Testis (tissue), 3 donors: ENCODE data around the gene MOGAT3. TPM values are rescaled to one million over a fixed set of nuclear protein-coding genes. Genes with fewer than 3 reads are reported as not detected.

Experiments
- DNase-seq: peaks from one replicate; pipeline ENCODE4 v3.0.0-alpha.2; 2019
- H3K27ac ChIP-seq, 2 donors: fragments of 200-600 bp; sonication (generic); one replicate each; pipeline ENCODE4 v1.5.1; 2019
- H3K27me3 ChIP-seq: fragments of 200-600 bp; sonication (generic); one replicate; pipeline ENCODE4 v1.5.1; 2019
- H3K36me3 ChIP-seq: fragments of 200-600 bp; sonication (generic); one replicate; pipeline ENCODE4 v1.5.1; 2017; ENCODE audit warnings: low read depth; ENCODE audit errors: missing control alignments
- H3K4me1 ChIP-seq: fragments of 200-600 bp; sonication (generic); one replicate; pipeline ENCODE4 v1.5.1; 2019
- H3K4me3 ChIP-seq, 2 donors: fragments of 200-600 bp; sonication (generic); one replicate each; pipeline ENCODE4 v1.5.1; 2017 to 2019
- H3K9me3 ChIP-seq: fragments of 200-600 bp; sonication (generic); one replicate; pipeline ENCODE4 v1.5.1; 2017
- CTCF ChIP-seq, 3 experiments: fragments of 450-650 bp in 2 of 3; fragments of 200-600 bp in 1 of 3; sonication (generic) in 1 of 3; IDR thresholded peaks; one replicate each; pipeline ENCODE4 v1.5.1; 2016 to 2019; ENCODE audit warnings: antibody characterized with exemption in 3 of 3, mild to moderate bottlenecking in 2 of 3, moderate library complexity in 1 of 3
- POLR2A ChIP-seq: fragments of 450-650 bp; IDR thresholded peaks from one replicate; pipeline ENCODE4 v1.6.1; 2017; ENCODE audit warnings: antibody characterized with exemption, mild to moderate bottlenecking, moderate library complexity
- WGBS, 2 donors: methylation state at CpG; one replicate each; pipeline ENCODE4 v1.1.5; 2018; 5-methylcytosine and 5-hydroxymethylcytosine counted together
- intact Hi-C: fragments of 100-400 bp; cut with DNase I; formaldehyde crosslinking; loops from one replicate; pipeline ENCODE4 v1.15.1; 2023; ENCODE audit warnings: low total_unique reads
- polyA plus RNA-seq: library from polyadenylated mRNA; stranded (reverse); fragments of 350-450 nt; fragmentation: Illumina TruSeq; extraction: RNeasy Lipid Tissue Mini Kit (QIAGEN cat#74804); gene quantifications from one replicate; pipeline ENCODE4 v1.2.3, GENCODE V29; 2014; ENCODE audit warnings: low read depth, low replicate concordance; ENCODE audit not compliant: insufficient read depth
- total RNA-seq, 2 donors: library from RNA; depleted of rRNA; stranded (reverse); fragments of >200 nt; gene quantifications; one replicate each; pipeline ENCODE4 v1.2.3, GENCODE V29; 2016

Gene MOGAT3
- total and polyA plus RNA-seq, 3 donors from 2014 or later = not detected

DNA sequence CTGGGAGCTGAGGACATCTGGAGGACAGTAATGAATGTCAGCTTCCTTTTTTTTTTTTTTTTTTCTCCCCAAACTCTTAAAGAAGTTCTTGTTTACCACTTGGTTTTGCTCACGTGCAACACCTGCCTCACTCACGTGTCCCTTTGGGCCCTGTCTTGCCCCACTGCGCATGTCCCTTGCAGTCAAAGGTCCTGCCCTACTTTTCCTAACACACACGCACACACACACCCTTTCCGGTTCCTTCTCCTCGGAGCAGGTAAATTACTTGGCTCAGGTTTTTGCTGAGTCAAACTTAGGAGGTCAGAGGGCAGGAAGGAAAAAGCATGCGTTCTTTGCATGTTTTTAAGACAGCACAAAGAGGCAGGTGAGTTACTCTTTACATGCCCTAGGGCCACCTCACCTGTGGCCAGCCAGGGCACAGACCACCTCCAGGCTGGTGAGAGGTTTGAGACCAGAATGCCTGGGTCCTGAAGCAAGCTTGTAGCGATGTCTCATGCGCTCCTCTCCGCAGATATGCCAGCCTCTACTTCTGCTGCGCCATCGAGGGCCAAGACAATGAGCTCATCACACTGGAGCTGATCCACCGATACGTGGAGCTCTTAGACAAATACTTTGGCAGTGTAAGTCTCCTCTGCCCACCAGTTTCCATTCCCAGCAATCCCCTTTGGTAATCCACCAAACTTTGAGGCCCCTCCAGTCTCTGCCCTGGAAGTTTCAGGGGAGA lies 43.8 kb downstream of the MOGAT3 start:
- no peak overlapping the region for H3K4me3 ChIP-seq
- intact Hi-C loops = no loop called here
- no peak for TF ChIP-seq POLR2A
- TF ChIP-seq CTCF (IDR thresholded peaks at IDR 0.05) = no peak
- DNase-seq = no peak
- no peaks in the 10 kb centered on the region for H3K9me3 ChIP-seq
- no peaks in the 10 kb centered on the region for H3K27me3 ChIP-seq
- no peak overlapping the region for H3K27ac ChIP-seq
- no peaks in the 10 kb centered on the region for H3K36me3 ChIP-seq
- 90 to 91% methylated on average over 11 to 14 of the region's 14 CpGs for WGBS, 2 donors
- H3K4me1 ChIP-seq = peaks cover 11% of the 10 kb centered on the region

DNA sequence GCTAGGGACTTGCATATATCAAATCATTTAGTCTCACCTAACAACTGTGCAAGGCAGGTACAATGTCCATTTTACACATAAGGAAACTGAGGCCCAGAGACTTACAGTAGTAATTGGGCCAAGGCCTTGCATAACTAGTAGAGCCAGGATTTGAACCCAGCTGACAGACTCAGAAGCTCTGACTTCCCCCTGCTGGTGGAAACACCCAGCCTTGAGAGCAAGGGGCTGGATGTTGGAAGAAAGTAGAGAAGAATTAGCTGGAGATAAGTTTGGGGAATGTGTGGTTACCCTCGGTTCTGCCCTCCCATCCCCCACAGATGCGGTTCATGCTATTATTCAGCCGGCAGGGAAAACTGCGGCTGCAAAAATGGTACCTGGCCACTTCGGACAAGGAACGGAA lies 44.6 kb downstream of the MOGAT3 start:
- H3K4me1 ChIP-seq = peaks cover 11% of the 10 kb centered on the region
- H3K4me3 ChIP-seq = no peak overlapping the region
- DNase-seq = no peak
- H3K36me3 ChIP-seq = no peaks in the 10 kb centered on the region
- H3K27ac ChIP-seq = no peak overlapping the region
- no peaks in the 10 kb centered on the region for H3K27me3 ChIP-seq
- intact Hi-C loops = no loop called here
- TF ChIP-seq POLR2A (no peak), CTCF (IDR thresholded peaks at IDR 0.05) (no peak)
- H3K9me3 ChIP-seq = no peaks in the 10 kb centered on the region
- 69 to 87% methylated on average over 4 to 6 of the region's 6 CpGs for whole genome bisulfite sequencing, 2 donors

DNA sequence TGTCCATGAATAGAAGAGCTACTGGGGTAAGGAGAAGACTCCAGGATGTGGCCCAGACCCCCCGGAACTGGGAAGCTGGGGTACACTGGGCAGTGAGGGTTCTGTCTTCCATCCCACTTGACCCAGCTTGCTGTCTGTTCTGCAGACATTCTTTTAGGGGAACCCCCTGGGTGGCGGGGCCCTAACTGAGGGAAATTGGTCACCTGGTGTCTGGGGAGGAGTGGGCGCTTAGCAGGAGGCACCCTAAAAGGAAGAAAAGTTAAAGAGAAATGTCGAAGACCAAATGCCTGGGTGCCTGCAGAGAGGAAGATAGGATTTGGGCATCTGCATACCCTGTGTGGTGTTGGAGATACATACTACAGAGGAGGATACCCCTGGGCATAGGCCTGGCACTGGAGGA lies 45.5 kb downstream of the MOGAT3 start:
- Histone ChIP-seq H3K27me3 (no peaks in the 10 kb centered on the region), H3K27ac (no peak overlapping the region), H3K4me1 (peaks cover 11% of the 10 kb centered on the region), H3K9me3 (no peaks in the 10 kb centered on the region), H3K4me3 (peak overlapping the region in 1 of 2 donors; percentile 93), H3K36me3 (no peaks in the 10 kb centered on the region)
- no peak for DNase-seq
- WGBS, 2 donors = 33 to 43% methylated on average over 4 of the region's 4 CpGs
- intact Hi-C loops = no loop called here
- TF ChIP-seq POLR2A (no peak), CTCF (IDR thresholded peaks at IDR 0.05) (no peak)

DNA sequence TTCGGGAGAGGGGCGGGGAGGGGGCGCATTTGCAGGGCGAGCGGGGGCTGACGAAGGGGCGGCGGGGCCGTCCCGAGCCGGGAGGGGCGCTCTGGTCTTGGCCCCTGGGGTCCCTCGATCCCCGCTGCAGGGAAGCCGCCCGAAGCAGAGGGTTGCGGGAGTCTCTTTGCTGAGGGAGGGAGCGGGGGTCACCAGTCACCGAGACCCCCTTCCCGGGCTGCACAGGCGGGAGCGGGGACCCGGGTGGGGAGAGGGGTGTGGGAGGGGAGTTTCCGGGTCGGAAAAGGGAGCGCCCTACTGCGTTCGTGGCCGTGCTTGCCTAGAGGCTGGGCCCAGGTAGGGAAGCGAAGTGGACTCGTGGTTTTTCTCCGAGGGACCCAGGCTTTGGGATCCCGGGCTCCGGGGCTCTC lies 46.1 kb downstream of the MOGAT3 start:
- WGBS, 2 donors = 0% methylated on average over 6 to 34 of the region's 34 CpGs
- DNase-seq = no peak
- H3K36me3 ChIP-seq = no peaks in the 10 kb centered on the region
- peaks cover 11% of the 10 kb centered on the region for H3K4me1 ChIP-seq
- no peak for TF ChIP-seq CTCF (IDR thresholded peaks at IDR 0.05)
- no peak for TF ChIP-seq POLR2A
- intact Hi-C loops = no loop called here
- H3K4me3 ChIP-seq = peak overlapping the region; percentile 77 to 93
- H3K27ac ChIP-seq = peak overlapping the region in 1 of 2 donors; percentile 46
- H3K9me3 ChIP-seq = no peaks in the 10 kb centered on the region
- H3K27me3 ChIP-seq = no peaks in the 10 kb centered on the region
